ENCODE results near the gene TMEM238. TPM values are rescaled to one million over a fixed set of nuclear protein-coding genes. Genes with fewer than 3 reads are reported as not detected.

The TMEM238 gene
- total RNA-seq, 1 donor from 2014 or later: 1.4 TPM

DNA sequence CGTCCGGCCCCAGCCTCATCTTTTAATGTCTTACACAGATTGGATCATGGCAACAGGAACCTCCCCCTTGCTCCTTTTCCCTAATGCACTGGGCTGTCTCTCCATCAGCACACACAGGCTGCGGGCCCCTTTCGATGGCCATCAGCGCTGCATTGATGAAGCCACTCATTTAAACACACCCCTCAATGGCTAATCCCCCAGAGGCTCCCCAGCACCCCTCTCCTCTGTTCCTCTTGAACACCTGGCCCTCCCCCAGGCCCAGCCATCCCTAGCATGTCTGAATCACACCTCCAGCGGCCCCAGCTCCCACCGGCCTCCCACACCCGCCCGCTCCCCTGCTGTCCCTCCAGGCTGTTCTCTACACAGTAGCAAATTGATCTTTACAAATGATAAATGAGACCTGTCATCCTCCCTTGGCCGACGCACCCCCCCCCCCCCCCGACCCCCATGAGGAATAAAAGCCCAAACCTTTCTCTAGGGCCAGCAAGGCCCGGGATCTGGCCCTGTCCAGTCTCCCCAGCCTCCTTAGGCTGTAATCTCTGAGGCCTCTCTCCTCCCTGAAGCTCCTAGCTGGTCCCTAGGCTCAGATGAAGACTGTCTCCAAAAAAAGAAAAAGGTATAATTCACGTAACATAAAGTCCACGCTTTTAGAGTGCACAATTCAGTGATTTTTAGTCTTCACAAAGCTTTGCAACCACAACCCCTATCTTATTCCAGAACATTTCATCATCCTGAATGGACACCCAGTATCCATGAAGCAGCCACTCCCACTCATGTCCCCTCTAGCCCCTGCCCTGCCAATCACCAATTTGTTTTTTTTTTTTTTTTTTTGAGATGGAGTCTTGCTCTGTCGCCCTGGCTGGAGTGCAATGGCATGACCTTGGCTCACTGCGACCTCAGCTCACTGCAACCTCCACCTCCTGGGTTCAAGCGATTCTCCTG is 9.0 kb upstream of the TMEM238 start:
- no peak overlapping the region for H3K4me3 ChIP-seq (ENCODE audit: low read depth, low read length)
- peaks cover 4% of the 10 kb centered on the region for H3K36me3 ChIP-seq (ENCODE audit: control insufficient read depth, insufficient read depth, low read length)
- no peaks in the 10 kb centered on the region for H3K27me3 ChIP-seq (ENCODE audit: control insufficient read depth, insufficient read depth, low read length)
- TF ChIP-seq, protein P1, sequence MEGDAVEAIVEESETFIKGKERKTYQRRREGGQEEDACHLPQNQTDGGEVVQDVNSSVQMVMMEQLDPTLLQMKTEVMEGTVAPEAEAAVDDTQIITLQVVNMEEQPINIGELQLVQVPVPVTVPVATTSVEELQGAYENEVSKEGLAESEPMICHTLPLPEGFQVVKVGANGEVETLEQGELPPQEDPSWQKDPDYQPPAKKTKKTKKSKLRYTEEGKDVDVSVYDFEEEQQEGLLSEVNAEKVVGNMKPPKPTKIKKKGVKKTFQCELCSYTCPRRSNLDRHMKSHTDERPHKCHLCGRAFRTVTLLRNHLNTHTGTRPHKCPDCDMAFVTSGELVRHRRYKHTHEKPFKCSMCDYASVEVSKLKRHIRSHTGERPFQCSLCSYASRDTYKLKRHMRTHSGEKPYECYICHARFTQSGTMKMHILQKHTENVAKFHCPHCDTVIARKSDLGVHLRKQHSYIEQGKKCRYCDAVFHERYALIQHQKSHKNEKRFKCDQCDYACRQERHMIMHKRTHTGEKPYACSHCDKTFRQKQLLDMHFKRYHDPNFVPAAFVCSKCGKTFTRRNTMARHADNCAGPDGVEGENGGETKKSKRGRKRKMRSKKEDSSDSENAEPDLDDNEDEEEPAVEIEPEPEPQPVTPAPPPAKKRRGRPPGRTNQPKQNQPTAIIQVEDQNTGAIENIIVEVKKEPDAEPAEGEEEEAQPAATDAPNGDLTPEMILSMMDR (IDR thresholded peaks at IDR 0.05; ENCODE audit: insufficient read depth, low read length, poor library complexity, severe bottlenecking): no peak
- DNase-seq (ENCODE audit: low read depth): no peak

DNA sequence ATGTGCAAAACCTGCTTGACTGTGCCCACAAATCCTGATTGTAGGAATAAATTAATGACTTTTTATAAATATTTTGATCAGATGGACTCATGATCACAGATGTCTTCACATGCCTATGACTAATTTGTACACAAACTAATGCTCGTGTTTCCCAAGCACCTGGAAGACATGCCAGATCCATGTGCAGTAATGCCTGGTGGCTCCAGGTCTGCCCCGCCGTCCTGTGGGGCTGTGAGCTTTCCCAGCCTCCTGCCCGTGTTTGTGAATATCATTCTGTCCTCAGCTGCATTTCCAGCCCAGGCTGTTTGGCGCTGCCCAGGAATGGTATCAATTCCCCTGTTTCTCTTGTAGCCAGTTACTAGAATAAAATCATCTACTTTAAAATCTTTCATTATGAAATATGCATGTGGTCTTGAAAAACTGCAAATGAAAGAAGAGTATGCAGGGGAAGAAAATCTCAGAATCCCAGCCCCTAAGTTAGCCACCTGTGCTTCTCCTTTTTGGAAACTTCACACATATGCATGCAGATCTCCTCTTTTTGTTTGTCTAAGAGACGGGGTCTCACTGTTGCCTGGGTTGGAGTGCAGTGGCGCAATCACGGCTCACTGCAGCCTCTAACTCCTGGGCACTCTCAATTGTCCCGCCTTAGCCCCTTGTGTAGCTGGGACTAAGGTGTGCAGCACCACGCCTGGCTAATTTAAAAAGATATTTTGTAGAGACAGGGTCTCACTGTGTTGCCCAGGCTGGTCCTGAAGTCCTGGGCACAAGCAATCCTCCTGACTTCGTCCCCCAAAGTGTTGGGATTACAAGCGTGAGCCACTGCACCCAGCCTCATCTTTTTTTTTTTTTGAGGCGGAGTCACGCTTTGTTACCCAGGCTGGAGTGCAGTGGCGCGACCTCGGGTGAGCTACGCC is 7.9 kb upstream of the TMEM238 start:
- TF ChIP-seq, protein P1 (IDR thresholded peaks at IDR 0.05; ENCODE audit: insufficient read depth, low read length, poor library complexity, severe bottlenecking): no peak
- Histone ChIP-seq H3K27me3 (ENCODE audit: control insufficient read depth, insufficient read depth, low read length) (no peaks in the 10 kb centered on the region), H3K4me3 (ENCODE audit: low read depth, low read length) (no peak overlapping the region), H3K36me3 (ENCODE audit: control insufficient read depth, insufficient read depth, low read length) (peaks cover 4% of the 10 kb centered on the region)
- DNase-seq (ENCODE audit: low read depth): no peak

- no peak for DNase-seq (ENCODE audit: low read depth)
- TF ChIP-seq, protein P1 (IDR thresholded peaks at IDR 0.05; ENCODE audit: insufficient read depth, low read length, poor library complexity, severe bottlenecking): no peak
- no peaks in the 10 kb centered on the region for H3K27me3 ChIP-seq (ENCODE audit: control insufficient read depth, insufficient read depth, low read length)
These were observed 7.1 kb upstream of the TMEM238 start for GRCh38 chr19:55391191-55391670.

DNA sequence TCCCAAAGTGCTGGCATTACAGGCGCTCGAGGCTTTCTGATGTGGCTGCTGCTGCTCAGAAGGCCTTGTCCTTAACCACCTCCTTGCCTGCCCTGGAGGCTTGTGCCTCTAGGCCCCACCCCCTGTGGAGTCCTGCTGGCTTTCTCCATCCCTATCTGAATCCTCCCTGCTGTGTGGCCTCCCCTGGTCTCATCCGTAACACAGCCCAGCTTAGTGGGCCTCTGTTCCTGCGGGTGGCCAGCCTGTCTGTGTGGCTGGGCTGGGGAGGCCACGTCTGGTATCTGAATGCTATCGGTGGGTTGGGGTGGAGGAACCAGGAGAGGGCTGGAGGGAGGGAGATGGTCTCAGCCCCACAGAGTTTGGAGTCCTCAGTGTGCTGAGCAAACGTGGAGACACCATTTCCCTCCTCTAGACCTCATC is 6.4 kb upstream of the TMEM238 start:
- TF ChIP-seq, protein P1 (IDR thresholded peaks at IDR 0.05; ENCODE audit: insufficient read depth, low read length, poor library complexity, severe bottlenecking): no peak
- no peak for DNase-seq (ENCODE audit: low read depth)
- peaks cover 4% of the 10 kb centered on the region for H3K36me3 ChIP-seq (ENCODE audit: control insufficient read depth, insufficient read depth, low read length)

More at GRCh38 chr19:55391191-55391670, 7.1 kb upstream of the TMEM238 start:
- Histone ChIP-seq H3K4me3 (ENCODE audit: low read depth, low read length) (no peak overlapping the region), H3K36me3 (ENCODE audit: control insufficient read depth, insufficient read depth, low read length) (peaks cover 4% of the 10 kb centered on the region)

GRCh38 chr19:55389386-55390317 is 5.6 kb upstream of the TMEM238 start:
- Histone ChIP-seq H3K4me3 (ENCODE audit: low read depth, low read length) (no peak overlapping the region), H3K27me3 (ENCODE audit: control insufficient read depth, insufficient read depth, low read length) (no peaks in the 10 kb centered on the region), H3K36me3 (ENCODE audit: control insufficient read depth, insufficient read depth, low read length) (peaks cover 4% of the 10 kb centered on the region)
- no peak for DNase-seq (ENCODE audit: low read depth)
- TF ChIP-seq, protein P1 (IDR thresholded peaks at IDR 0.05; ENCODE audit: insufficient read depth, low read length, poor library complexity, severe bottlenecking): no peak

More for the DNA sequence above, 6.4 kb upstream of the TMEM238 start:
- Histone ChIP-seq H3K27me3 (ENCODE audit: control insufficient read depth, insufficient read depth, low read length) (no peaks in the 10 kb centered on the region), H3K4me3 (ENCODE audit: low read depth, low read length) (no peak overlapping the region)
